ACC112 (cell line): ENCODE data around the gene SLC35D3.
"Not testable (repeated sequence)": the region's sequence is repeated elsewhere in the genome, so short reads cannot be mapped to it uniquely, and the experiment has no call there.

Source experiments
- H2AFZ ChIP-seq: fragments of 200-600 bp; sonication (generic); one replicate; pipeline ENCODE4 v1.6.0; 2017; ENCODE audit warnings: antibody characterized with exemption, low read length; ENCODE audit not compliant: unreplicated experiment
- H3K27ac ChIP-seq: fragments of 200-600 bp; sonication (generic); 2 replicates; pipeline ENCODE4 v1.5.1; 2014; ENCODE audit warnings: low read depth, mild to moderate bottlenecking, antibody characterized with exemption, low read length, moderate library complexity
- H3K27me3 ChIP-seq: fragments of 200-600 bp; sonication (generic); 2 replicates; pipeline ENCODE4 v1.6.1; 2014; ENCODE audit warnings: mild to moderate bottlenecking, antibody characterized with exemption, low read length, moderate library complexity, mixed read lengths; ENCODE audit not compliant: insufficient read depth
- H3K36me3 ChIP-seq: fragments of 200-600 bp; sonication (generic); 2 replicates; pipeline ENCODE4 v1.6.1; 2016; ENCODE audit warnings: mild to moderate bottlenecking, antibody characterized with exemption, low read length, moderate library complexity, mixed read lengths; ENCODE audit not compliant: insufficient read depth
- H3K4me1 ChIP-seq: fragments of 200-600 bp; sonication (generic); one replicate; pipeline ENCODE4 v1.6.1; 2016; ENCODE audit warnings: low read length, mixed read lengths; ENCODE audit not compliant: insufficient read depth, unreplicated experiment, control insufficient read depth
- H3K4me3 ChIP-seq: fragments of 200-600 bp; sonication (generic); 2 replicates; pipeline ENCODE4 v1.5.1; 2014; ENCODE audit warnings: mild to moderate bottlenecking, low read depth, low read length
- H3K79me2 ChIP-seq: fragments of 200-600 bp; sonication (generic); one replicate; pipeline ENCODE4 v1.6.0; 2016; ENCODE audit warnings: low read length; ENCODE audit not compliant: control insufficient read depth, unreplicated experiment, insufficient read depth

SLC35D3 gene

GRCh38 chr6:136923116-136923953, 1.2 kb downstream of the SLC35D3 start:
- Histone ChIP-seq H3K36me3 (no peaks in the 10 kb centered on the region), H3K79me2 (no peaks in the 10 kb centered on the region), H3K27ac (no peak overlapping the region), H3K4me1 (no peaks in the 10 kb centered on the region), H2AFZ (no peak overlapping the region), H3K4me3 (no peak overlapping the region), H3K27me3 (peaks cover 60% of the 10 kb centered on the region)

GRCh38 chr6:136923954-136924673, 2.0 kb downstream of the SLC35D3 start:
- no peak overlapping the region for H3K4me3 ChIP-seq
- H2AFZ ChIP-seq: no peak overlapping the region

GRCh38 chr6:136926383-136926782, 4.3 kb downstream of the SLC35D3 start:
- Histone ChIP-seq H3K4me1 (no peaks in the 10 kb centered on the region), H3K4me3 (no peak overlapping the region), H2AFZ (no peak overlapping the region), H3K36me3 (no peaks in the 10 kb centered on the region), H3K27me3 (peaks cover 46% of the 10 kb centered on the region), H3K79me2 (no peaks in the 10 kb centered on the region), H3K27ac (no peak overlapping the region)

More at GRCh38 chr6:136923954-136924673, 2.0 kb downstream of the SLC35D3 start:
- Histone ChIP-seq H3K36me3 (no peaks in the 10 kb centered on the region), H3K4me1 (no peaks in the 10 kb centered on the region), H3K79me2 (no peaks in the 10 kb centered on the region), H3K27ac (no peak overlapping the region), H3K27me3 (peaks cover 60% of the 10 kb centered on the region)

- H3K27me3 ChIP-seq: peaks cover 41% of the 10 kb centered on the region
- no peak overlapping the region for H2AFZ ChIP-seq
- H3K4me3 ChIP-seq: no peak overlapping the region
- no peaks in the 10 kb centered on the region for H3K4me1 ChIP-seq
- H3K36me3 ChIP-seq: no peaks in the 10 kb centered on the region
- no peak overlapping the region for H3K27ac ChIP-seq
- H3K79me2 ChIP-seq: no peaks in the 10 kb centered on the region
These were observed 5.2 kb downstream of the SLC35D3 start for GRCh38 chr6:136927292-136927691.

- no peaks in the 10 kb centered on the region for H3K36me3 ChIP-seq
- H3K27me3 ChIP-seq: peaks cover 36% of the 10 kb centered on the region
- no peak overlapping the region for H2AFZ ChIP-seq
- no peak overlapping the region for H3K4me3 ChIP-seq
- no peak overlapping the region for H3K27ac ChIP-seq
- H3K79me2 ChIP-seq: no peaks in the 10 kb centered on the region
- H3K4me1 ChIP-seq: no peaks in the 10 kb centered on the region
These were observed 8.4 kb downstream of the SLC35D3 start for GRCh38 chr6:136930528-136930927.

GRCh38 chr6:136932599-136932998, 10.5 kb downstream of the SLC35D3 start:
- Histone ChIP-seq H3K4me1 (no peaks in the 10 kb centered on the region), H3K4me3 (no peak overlapping the region), H2AFZ (no peak overlapping the region), H3K27ac (no peak overlapping the region), H3K27me3 (peaks cover 52% of the 10 kb centered on the region), H3K36me3 (no peaks in the 10 kb centered on the region), H3K79me2 (no peaks in the 10 kb centered on the region)

GRCh38 chr6:136945072-136945471, 23.0 kb downstream of the SLC35D3 start:
- H3K4me3 ChIP-seq: no peak overlapping the region
- H3K27me3 ChIP-seq: peaks cover 71% of the 10 kb centered on the region
- no peak overlapping the region for H3K27ac ChIP-seq
- no peaks in the 10 kb centered on the region for H3K36me3 ChIP-seq
- H3K4me1 ChIP-seq: no peaks in the 10 kb centered on the region
- H3K79me2 ChIP-seq: no peaks in the 10 kb centered on the region
- no peak overlapping the region for H2AFZ ChIP-seq

GRCh38 chr6:136945711-136946121, 23.6 kb downstream of the SLC35D3 start:
- H3K27ac ChIP-seq: no peak overlapping the region
- H3K79me2 ChIP-seq: no peaks in the 10 kb centered on the region
- H2AFZ ChIP-seq: no peak overlapping the region
- no peak overlapping the region for H3K4me3 ChIP-seq
- no peaks in the 10 kb centered on the region for H3K4me1 ChIP-seq
- peaks cover 67% of the 10 kb centered on the region for H3K27me3 ChIP-seq
- no peaks in the 10 kb centered on the region for H3K36me3 ChIP-seq

GRCh38 chr6:136947037-136947436, 24.9 kb downstream of the SLC35D3 start:
- Histone ChIP-seq H3K79me2 (no peaks in the 10 kb centered on the region), H3K27ac (no peak overlapping the region), H2AFZ (no peak overlapping the region), H3K4me3 (no peak overlapping the region), H3K27me3 (peaks cover 58% of the 10 kb centered on the region), H3K4me1 (no peaks in the 10 kb centered on the region), H3K36me3 (no peaks in the 10 kb centered on the region)

- not testable (repeated sequence) for H2AFZ ChIP-seq, H3K4me1 ChIP-seq, H3K36me3 ChIP-seq, H3K79me2 ChIP-seq, H3K27ac ChIP-seq, H3K4me3 ChIP-seq
- peaks cover 32% of the 10 kb centered on the region for H3K27me3 ChIP-seq
These were observed 27.9 kb downstream of the SLC35D3 start for GRCh38 chr6:136949957-136950356.
